ENCODE results near the gene CCDC40. TPM values are rescaled to one million over a fixed set of nuclear protein-coding genes. Genes with fewer than 3 reads are reported as not detected.

The CCDC40 gene
- total and polyA plus RNA-seq, 4 experiments from 2014 or later: 0.28 to 1.3 TPM; not detected in 2

DNA sequence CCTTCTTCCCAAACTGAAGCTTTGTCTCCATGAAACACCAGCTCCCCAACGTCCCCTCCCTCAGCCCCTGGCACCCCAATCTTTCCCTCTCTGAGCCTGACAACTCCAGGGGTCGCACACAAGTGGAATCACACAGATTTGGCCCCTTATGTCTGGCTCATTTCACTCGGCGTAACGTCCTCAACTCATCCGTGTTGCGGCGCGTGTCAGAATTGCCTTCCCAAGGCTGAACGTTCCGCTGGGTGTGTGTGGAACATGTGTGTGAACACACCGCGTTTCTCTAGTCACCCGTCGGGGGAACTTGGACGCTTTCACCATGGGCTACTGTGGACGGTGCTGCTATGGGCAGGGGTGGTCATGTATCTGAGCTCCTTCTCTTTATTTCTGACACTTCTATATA, 45.7 kb upstream of the CCDC40 start:
- H3K4me3 Mint-ChIP-seq: peak overlapping the region in 4 of 8 donors; percentile 56 to 69 (median 60)
- Histone ChIP-seq H3K9me3 (ENCODE audit: control insufficient read depth in 1 of 2, low read length in 2 of 2) (no peaks in the 10 kb centered on the region), H3K27ac (ENCODE audit: low read depth, low read length) (no peak overlapping the region), H3K36me3 (ENCODE audit: insufficient read depth, low read length) (no peaks in the 10 kb centered on the region), H3K27me3 (ENCODE audit: insufficient read depth, low read length) (no peaks in the 10 kb centered on the region), H3K4me1 (ENCODE audit: insufficient read depth, low read length) (peaks cover 28% of the 10 kb centered on the region), H3K4me3 (ENCODE audit: low read length in 2 of 2) (no peak overlapping the region)
- H3K27me3 Mint-ChIP-seq: no peaks in the 10 kb centered on the region
- DNase-seq: peak in 1 of 5 donors; percentile 27
- H3K4me1 Mint-ChIP-seq: peaks cover 10 to 38% (median 26%) of the 10 kb centered on the region in 4 donors
- CTCF ChIA-PET (ENCODE audit: partially characterized antibody): interaction anchor here (1.3 to 3.4 kb wide), 5 partner anchors 14 to 249 kb away, joined by 5 to 18 read pairs (median 6); no protein-coding TSS in a partner anchor
- no peaks in the 10 kb centered on the region for H3K36me3 Mint-ChIP-seq
- POLR2A ChIA-PET (ENCODE audit: partially characterized antibody): interaction anchor here (2.5 kb wide), 1 partner anchor 194 kb away, joined by 8 read pairs; the partner anchor contains the start of gene CBX8
- peak overlapping the region in 1 of 7 donors; percentile 74 for H3K27ac Mint-ChIP-seq
- intact Hi-C loops (cut with micrococcal nuclease): loop anchor here (1.0 to 5.0 kb wide), 4 partner anchors 178 to 248 kb away; no protein-coding TSS in a partner anchor
- no peaks in the 10 kb centered on the region for H3K9me3 Mint-ChIP-seq

DNA sequence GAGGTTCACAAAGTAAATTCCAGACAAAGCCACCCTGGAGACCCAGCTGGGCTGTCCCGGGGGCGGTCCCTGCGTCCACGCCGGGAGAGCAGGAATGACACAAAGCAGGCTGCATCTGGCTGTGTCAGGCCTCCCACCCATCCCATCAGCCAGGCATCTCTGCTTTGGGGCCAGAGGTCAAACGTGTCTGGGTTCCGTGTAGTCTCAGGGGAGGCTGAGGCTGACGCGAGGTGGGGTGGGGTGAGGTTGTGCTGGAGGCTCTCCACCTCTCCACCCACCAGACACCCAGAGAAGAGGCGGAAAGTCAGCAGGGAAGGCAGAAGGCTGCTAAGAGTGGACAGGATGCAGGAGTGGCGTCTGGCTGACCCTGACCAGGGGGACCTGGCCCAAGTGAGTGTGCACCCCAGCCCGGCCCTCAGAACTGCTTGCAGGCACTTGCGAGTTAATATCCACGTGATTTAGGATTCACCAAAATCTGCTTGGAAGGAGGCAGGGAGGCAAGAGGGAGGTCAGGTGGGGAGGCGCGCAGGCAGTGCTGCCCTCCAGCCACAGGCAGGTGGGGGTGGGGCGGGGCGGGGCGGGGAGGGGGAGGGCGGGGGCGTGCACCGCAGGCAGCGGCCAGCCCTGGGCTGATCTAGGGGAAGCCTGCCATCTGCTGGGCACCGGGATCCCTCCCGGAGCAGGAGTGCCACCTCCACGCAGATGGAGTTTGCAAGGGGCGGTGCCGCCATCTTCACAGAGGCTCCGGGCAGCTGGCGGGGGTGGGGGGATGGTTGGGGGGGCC, 45.1 kb upstream of the CCDC40 start:
- Mint-ChIP-seq H3K36me3 (no peaks in the 10 kb centered on the region), H3K27me3 (no peaks in the 10 kb centered on the region), H3K4me3 (peak overlapping the region; percentile 48 to 88 (median 78)), H3K4me1 (peaks cover 15 to 45% (median 32%) of the 10 kb centered on the region in 4 donors), H3K9me3 (no peaks in the 10 kb centered on the region), H3K27ac (peak overlapping the region in 2 of 7 donors; percentile 74 to 85)
- CTCF ChIA-PET (ENCODE audit: partially characterized antibody): interaction anchor here (0.8 to 4.5 kb wide), 9 partner anchors 12 to 250 kb away, joined by 3 to 30 read pairs (median 5); no protein-coding TSS in a partner anchor
- intact Hi-C loops (cut with micrococcal nuclease): loop anchor here (1.0 to 5.0 kb wide), 4 partner anchors 179 to 249 kb away; no protein-coding TSS in a partner anchor
- Histone ChIP-seq H3K36me3 (ENCODE audit: insufficient read depth, low read length) (no peaks in the 10 kb centered on the region), H3K9me3 (ENCODE audit: control insufficient read depth in 1 of 2, low read length in 2 of 2) (no peaks in the 10 kb centered on the region), H3K4me1 (ENCODE audit: insufficient read depth, low read length) (peaks cover 34% of the 10 kb centered on the region), H3K27me3 (ENCODE audit: insufficient read depth, low read length) (no peaks in the 10 kb centered on the region), H3K27ac (ENCODE audit: low read depth, low read length) (no peak overlapping the region), H3K4me3 (ENCODE audit: low read length in 2 of 2) (peak overlapping the region in 1 of 2 donors; percentile 62)
- POLR2A ChIA-PET (ENCODE audit: partially characterized antibody): interaction anchor here (1.0 to 2.5 kb wide), 3 partner anchors 14 to 194 kb away, joined by 3 to 8 read pairs (median 3); partner anchors contain the start of gene CBX8
- peak; percentile 79 to 81 (median 80) for DNase-seq

DNA sequence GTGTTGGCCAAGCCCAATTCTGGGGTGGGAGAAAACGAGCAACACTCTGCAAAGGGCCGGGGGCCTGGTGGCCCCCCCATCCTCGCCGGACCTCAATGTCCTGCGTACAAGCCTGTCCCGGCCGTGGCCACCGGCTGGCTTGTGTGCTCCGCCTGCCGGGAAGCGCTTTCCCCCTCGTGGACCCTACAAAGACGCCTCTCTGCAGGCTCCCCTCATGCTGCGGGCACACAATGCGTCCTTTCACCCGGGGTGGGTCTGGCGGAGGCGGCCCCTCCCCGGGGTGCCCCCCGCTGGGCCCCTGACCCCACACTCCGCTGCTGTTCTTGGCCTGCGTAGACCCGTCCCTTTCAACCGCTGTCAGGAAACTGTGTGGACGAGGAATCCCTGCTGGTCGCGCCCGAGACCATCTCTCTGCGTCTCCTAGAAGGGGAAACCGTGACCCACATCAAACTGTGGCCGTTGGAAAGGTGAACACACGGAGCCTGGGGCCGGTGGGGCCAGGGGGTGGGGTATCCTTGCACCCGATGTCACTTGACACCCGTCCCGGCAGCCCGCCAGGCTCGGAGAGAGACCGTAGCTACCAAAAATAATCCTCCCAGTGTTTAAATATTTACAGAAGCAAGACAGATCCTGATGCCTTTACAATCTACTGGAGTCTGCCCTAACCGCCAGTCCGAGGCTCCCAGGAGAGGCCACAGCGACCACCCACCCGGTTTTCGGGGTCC, 44.4 kb upstream of the CCDC40 start:
- peaks cover 21 to 52% (median 39%) of the 10 kb centered on the region in 4 donors for H3K4me1 Mint-ChIP-seq
- H3K27ac ChIP-seq (ENCODE audit: low read depth, low read length): no peak overlapping the region
- no peaks in the 10 kb centered on the region for H3K27me3 Mint-ChIP-seq
- no peaks in the 10 kb centered on the region for H3K27me3 ChIP-seq (ENCODE audit: insufficient read depth, low read length)
- POLR2A ChIA-PET (ENCODE audit: partially characterized antibody): interaction anchor here (1.0 to 2.5 kb wide), 3 partner anchors 13 to 195 kb away, joined by 3 to 8 read pairs (median 3); partner anchors contain the start of gene CBX8
- no peaks in the 10 kb centered on the region for H3K36me3 Mint-ChIP-seq
- CTCF ChIA-PET (ENCODE audit: partially characterized antibody): interaction anchor here (0.8 to 4.5 kb wide), 7 partner anchors 11 to 246 kb away, joined by 3 to 30 read pairs (median 4); no protein-coding TSS in a partner anchor
- H3K9me3 Mint-ChIP-seq: no peaks in the 10 kb centered on the region
- H3K4me1 ChIP-seq (ENCODE audit: insufficient read depth, low read length): peaks cover 41% of the 10 kb centered on the region
- peak overlapping the region; percentile 52 to 62 for H3K4me3 ChIP-seq (ENCODE audit: low read length in 2 of 2)
- intact Hi-C loops (cut with micrococcal nuclease): loop anchor here (1.0 to 5.0 kb wide), 4 partner anchors 180 to 250 kb away; no protein-coding TSS in a partner anchor
- H3K27ac Mint-ChIP-seq: peak overlapping the region in 5 of 7 donors; percentile 51 to 91 (median 80)
- no peaks in the 10 kb centered on the region for H3K36me3 ChIP-seq (ENCODE audit: insufficient read depth, low read length)
- no peaks in the 10 kb centered on the region for H3K9me3 ChIP-seq (ENCODE audit: control insufficient read depth in 1 of 2, low read length in 2 of 2)
- H3K4me3 Mint-ChIP-seq: peak overlapping the region; percentile 74 to 88 (median 84)
- peak in 1 of 5 donors; percentile 37 for DNase-seq

DNA sequence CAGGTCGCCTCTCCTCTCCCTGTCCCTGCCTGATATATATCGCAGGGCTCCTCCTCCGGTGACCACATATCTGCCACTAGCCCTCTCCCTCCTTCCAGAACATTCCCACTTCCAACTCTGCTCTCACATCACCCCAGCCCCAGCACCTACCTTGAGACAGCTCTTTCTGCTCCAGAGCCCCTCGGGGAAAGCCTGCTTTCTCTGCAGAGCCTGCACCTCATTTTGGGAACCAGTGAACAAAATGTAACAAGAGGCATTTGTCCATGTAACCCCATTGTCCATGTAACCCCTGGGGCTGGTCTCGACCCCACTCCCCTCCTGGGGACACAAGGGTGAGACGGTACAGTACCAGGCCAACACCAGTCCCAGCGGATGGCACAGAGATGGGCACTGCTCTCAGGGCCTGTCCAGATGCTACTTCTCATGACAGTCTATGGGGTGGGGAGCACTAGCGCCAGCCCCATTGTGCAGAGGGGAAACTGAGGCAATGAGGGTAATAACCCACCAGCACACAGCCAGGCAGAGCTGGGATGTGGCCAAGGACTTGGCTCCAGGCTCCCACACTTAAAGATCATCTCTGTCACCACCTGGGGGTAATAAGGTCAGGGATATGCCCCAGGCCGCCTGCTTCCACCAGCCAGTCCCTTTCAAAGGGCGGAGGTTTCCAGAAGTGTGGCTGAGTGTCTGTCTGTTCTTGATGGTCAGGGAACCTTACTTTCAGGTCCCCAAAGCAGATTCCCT, 43.6 kb upstream of the CCDC40 start:
- Mint-ChIP-seq H3K4me3 (peak overlapping the region; percentile 74 to 88 (median 84)), H3K9me3 (no peaks in the 10 kb centered on the region), H3K4me1 (peaks cover 28 to 59% (median 44%) of the 10 kb centered on the region in 4 donors), H3K36me3 (no peaks in the 10 kb centered on the region), H3K27ac (peak overlapping the region in 5 of 7 donors; percentile 46 to 91 (median 80)), H3K27me3 (no peaks in the 10 kb centered on the region)
- CTCF ChIA-PET (ENCODE audit: partially characterized antibody): interaction anchor here (0.9 to 4.5 kb wide), 14 partner anchors 12 to 251 kb away, joined by 3 to 30 read pairs (median 5); no protein-coding TSS in a partner anchor
- POLR2A ChIA-PET (ENCODE audit: partially characterized antibody): interaction anchor here (0.9 to 2.5 kb wide), 4 partner anchors 15 to 196 kb away, joined by 3 to 8 read pairs (median 4); partner anchors contain the start of genes CBX4 and CBX8
- H3K9me3 ChIP-seq (ENCODE audit: control insufficient read depth in 1 of 2, low read length in 2 of 2): no peaks in the 10 kb centered on the region
- no peak overlapping the region for H3K27ac ChIP-seq (ENCODE audit: low read depth, low read length)
- no peaks in the 10 kb centered on the region for H3K36me3 ChIP-seq (ENCODE audit: insufficient read depth, low read length)
- H3K4me3 ChIP-seq (ENCODE audit: low read length in 2 of 2): peak overlapping the region in 1 of 2 donors; percentile 62
- H3K4me1 ChIP-seq (ENCODE audit: insufficient read depth, low read length): peaks cover 48% of the 10 kb centered on the region
- intact Hi-C loops (cut with micrococcal nuclease): loop anchor here (5.0 kb wide), 1 partner anchor 181 kb away; no protein-coding TSS in a partner anchor
- H3K27me3 ChIP-seq (ENCODE audit: insufficient read depth, low read length): no peaks in the 10 kb centered on the region
- DNase-seq: peak in 1 of 5 donors; percentile 16

GRCh38 chr17:79993390-79994227, 42.8 kb upstream of the CCDC40 start:
- intact Hi-C loops (cut with micrococcal nuclease): loop anchor here (5.0 kb wide), 1 partner anchor 181 kb away; no protein-coding TSS in a partner anchor
- no peaks in the 10 kb centered on the region for H3K27me3 ChIP-seq (ENCODE audit: insufficient read depth, low read length)
- ChIA-PET CTCF (ENCODE audit: partially characterized antibody) (interaction anchor here (0.9 to 4.5 kb wide), 11 partner anchors 12 to 252 kb away, joined by 3 to 30 read pairs (median 5); no protein-coding TSS in a partner anchor), POLR2A (ENCODE audit: partially characterized antibody) (interaction anchor here (0.8 to 1.1 kb wide), 3 partner anchors 11 to 155 kb away, joined by 3 to 4 read pairs (median 4); partner anchors contain the start of gene CBX4)
- no peak overlapping the region for H3K4me3 ChIP-seq (ENCODE audit: low read length in 2 of 2)
- peaks cover 54% of the 10 kb centered on the region for H3K4me1 ChIP-seq (ENCODE audit: insufficient read depth, low read length)
- H3K4me3 Mint-ChIP-seq: peak overlapping the region in 6 of 8 donors; percentile 17 to 86 (median 46)
- H3K27ac Mint-ChIP-seq: peak overlapping the region in 3 of 7 donors; percentile 4 to 64 (median 10)
- no peak for DNase-seq
- H3K27ac ChIP-seq (ENCODE audit: low read depth, low read length): no peak overlapping the region
- H3K4me1 Mint-ChIP-seq: peaks cover 30 to 61% (median 45%) of the 10 kb centered on the region in 4 donors
- no peaks in the 10 kb centered on the region for H3K36me3 Mint-ChIP-seq
- no peaks in the 10 kb centered on the region for H3K36me3 ChIP-seq (ENCODE audit: insufficient read depth, low read length)
- H3K27me3 Mint-ChIP-seq: no peaks in the 10 kb centered on the region
- H3K9me3 Mint-ChIP-seq: no peaks in the 10 kb centered on the region
- H3K9me3 ChIP-seq (ENCODE audit: control insufficient read depth in 1 of 2, low read length in 2 of 2): no peaks in the 10 kb centered on the region

Data from CD4-positive, alpha-beta memory T cell (primary cell).